ENCODE results near the gene GOT2.

DNA sequence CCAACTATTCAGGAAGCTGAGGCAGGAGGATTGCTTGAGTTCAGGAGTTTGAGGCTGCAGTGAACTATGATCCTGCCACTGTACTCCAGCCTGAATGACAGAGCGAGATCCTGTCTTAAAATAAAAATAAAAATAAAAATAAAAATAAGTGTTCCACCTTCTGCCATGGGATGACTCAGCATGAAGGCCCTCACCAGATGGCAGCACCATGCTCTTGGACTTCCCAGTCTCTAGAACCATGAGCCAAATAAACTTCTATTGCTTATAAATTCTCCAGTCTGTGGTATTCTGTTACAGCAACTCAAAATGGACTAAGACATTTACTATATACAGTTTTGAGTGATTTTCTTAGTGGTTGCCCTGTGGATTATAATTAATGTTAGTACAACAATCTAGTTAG, 41.7 kb downstream of the GOT2 start:
- TF ChIP-seq POLR2AphosphoS5 (IDR thresholded peaks at IDR 0.05; ENCODE audit: low read depth, low read length) (no peak), SP1 (IDR thresholded peaks at IDR 0.05; ENCODE audit: low read depth) (no peak), EZH2 (IDR thresholded peaks at IDR 0.05) (no peak), POLR2A (IDR thresholded peaks at IDR 0.05; ENCODE audit: borderline replicate concordance, extremely low read depth, insufficient read depth, insufficient read length) (no peak), ZNF274 (IDR thresholded peaks at IDR 0.05; ENCODE audit: low read depth, low read length) (no peak), YY1 (IDR thresholded peaks at IDR 0.05; ENCODE audit: extremely low read depth, insufficient replicate concordance, low read depth, low read length) (no peak)
- TF ChIP-seq, protein P1, sequence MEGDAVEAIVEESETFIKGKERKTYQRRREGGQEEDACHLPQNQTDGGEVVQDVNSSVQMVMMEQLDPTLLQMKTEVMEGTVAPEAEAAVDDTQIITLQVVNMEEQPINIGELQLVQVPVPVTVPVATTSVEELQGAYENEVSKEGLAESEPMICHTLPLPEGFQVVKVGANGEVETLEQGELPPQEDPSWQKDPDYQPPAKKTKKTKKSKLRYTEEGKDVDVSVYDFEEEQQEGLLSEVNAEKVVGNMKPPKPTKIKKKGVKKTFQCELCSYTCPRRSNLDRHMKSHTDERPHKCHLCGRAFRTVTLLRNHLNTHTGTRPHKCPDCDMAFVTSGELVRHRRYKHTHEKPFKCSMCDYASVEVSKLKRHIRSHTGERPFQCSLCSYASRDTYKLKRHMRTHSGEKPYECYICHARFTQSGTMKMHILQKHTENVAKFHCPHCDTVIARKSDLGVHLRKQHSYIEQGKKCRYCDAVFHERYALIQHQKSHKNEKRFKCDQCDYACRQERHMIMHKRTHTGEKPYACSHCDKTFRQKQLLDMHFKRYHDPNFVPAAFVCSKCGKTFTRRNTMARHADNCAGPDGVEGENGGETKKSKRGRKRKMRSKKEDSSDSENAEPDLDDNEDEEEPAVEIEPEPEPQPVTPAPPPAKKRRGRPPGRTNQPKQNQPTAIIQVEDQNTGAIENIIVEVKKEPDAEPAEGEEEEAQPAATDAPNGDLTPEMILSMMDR (IDR thresholded peaks at IDR 0.05 in 2 of 3, conservative IDR thresholded peaks at IDR 0.05 in 1 of 3; ENCODE audit: borderline replicate concordance in 1 of 3, insufficient read depth in 1 of 3, low read depth in 2 of 3, low read length in 2 of 3) = no peak
